ENCODE data around the gene KRTAP4-7.
"Not testable (repeated sequence)": the region's sequence is repeated elsewhere in the genome, so short reads cannot be mapped to it uniquely, and the experiment has no call there.

KRTAP4-7 gene

GRCh38 chr17:41057547-41057946, 26.4 kb upstream of the KRTAP4-7 start:
- no peaks in the 10 kb centered on the region for H3K4me1 ChIP-seq
- H3K36me3 ChIP-seq (replicated peaks), result no peaks in the 10 kb centered on the region
- H3K4me3 ChIP-seq, result no peak overlapping the region
- DNase-seq (ENCODE audit: low spot score in 2 of 2), result no peak
- in situ Hi-C loops (cut with MboI; ENCODE audit: low sequenced_read_pairs), result no loop called here
- H3K27me3 ChIP-seq (ENCODE audit: low read depth), result 0 out of 2 replicates have a peak, but pooled peaks cover 3% of the 10 kb centered on the region
- H3K9me3 ChIP-seq, result no peaks in the 10 kb centered on the region

- Histone ChIP-seq H3K9me3 (no peaks in the 10 kb centered on the region), H3K27me3 (ENCODE audit: low read depth) (0 out of 2 replicates have a peak, but pooled peaks cover 3% of the 10 kb centered on the region), H3K4me1 (no peaks in the 10 kb centered on the region), H3K36me3 (replicated peaks) (no peaks in the 10 kb centered on the region), H3K4me3 (no peak overlapping the region)
- no peak for DNase-seq (ENCODE audit: low spot score in 2 of 2)
- in situ Hi-C loops (cut with MboI; ENCODE audit: low sequenced_read_pairs), result no loop called here
These were observed 25.2 kb upstream of the KRTAP4-7 start for GRCh38 chr17:41058741-41059140.

GRCh38 chr17:41059276-41060051, 24.5 kb upstream of the KRTAP4-7 start:
- DNase-seq (ENCODE audit: low spot score in 2 of 2); H3K4me1 ChIP-seq; H3K4me3 ChIP-seq; in situ Hi-C loops (cut with MboI; ENCODE audit: low sequenced_read_pairs); H3K36me3 ChIP-seq (replicated peaks); H3K9me3 ChIP-seq; H3K27me3 ChIP-seq (ENCODE audit: low read depth): not testable (repeated sequence)

- Histone ChIP-seq H3K36me3 (replicated peaks) (no peaks in the 10 kb centered on the region), H3K4me1 (no peaks in the 10 kb centered on the region), H3K9me3 (no peaks in the 10 kb centered on the region), H3K27me3 (ENCODE audit: low read depth) (0 out of 2 replicates have a peak, but pooled peaks cover 3% of the 10 kb centered on the region), H3K4me3 (no peak within 1 kb of the TSS)
- in situ Hi-C loops (cut with MboI; ENCODE audit: low sequenced_read_pairs), result no loop called here
- DNase-seq (ENCODE audit: low spot score in 2 of 2), result no peak
These were observed 23.8 kb upstream of the KRTAP4-7 start, which contains the start of gene KRTAP2-3 for GRCh38 chr17:41060052-41060604. TSS of gene KRTAP2-3 (minus strand) at chr17:41060114. CDS start at chr17:41060050, 64 bp downstream.

- no peak for DNase-seq (ENCODE audit: low spot score in 2 of 2)
- Histone ChIP-seq H3K36me3 (replicated peaks) (no peaks in the 10 kb centered on the region), H3K27me3 (ENCODE audit: low read depth) (0 out of 2 replicates have a peak, but pooled peaks cover 3% of the 10 kb centered on the region), H3K9me3 (no peaks in the 10 kb centered on the region), H3K4me3 (no peak overlapping the region), H3K4me1 (no peaks in the 10 kb centered on the region)
- in situ Hi-C loops (cut with MboI; ENCODE audit: low sequenced_read_pairs), result no loop called here
These were observed 22.0 kb upstream of the KRTAP4-7 start for GRCh38 chr17:41061964-41062363.

- H3K4me1 ChIP-seq, result no peaks in the 10 kb centered on the region
- H3K9me3 ChIP-seq, result no peaks in the 10 kb centered on the region
- no peaks in the 10 kb centered on the region for H3K27me3 ChIP-seq (ENCODE audit: low read depth)
- no peak overlapping the region for H3K4me3 ChIP-seq
- in situ Hi-C loops (cut with MboI; ENCODE audit: low sequenced_read_pairs), result no loop called here
- no peak for DNase-seq (ENCODE audit: low spot score in 2 of 2)
- no peaks in the 10 kb centered on the region for H3K36me3 ChIP-seq (replicated peaks)
These were observed 20.5 kb upstream of the KRTAP4-7 start for GRCh38 chr17:41063449-41063848.

- Histone ChIP-seq H3K9me3 (no peaks in the 10 kb centered on the region), H3K4me3 (no peak overlapping the region), H3K4me1 (no peaks in the 10 kb centered on the region), H3K36me3 (replicated peaks) (no peaks in the 10 kb centered on the region), H3K27me3 (ENCODE audit: low read depth) (no peaks in the 10 kb centered on the region)
- DNase-seq (ENCODE audit: low spot score in 2 of 2), result no peak
- in situ Hi-C loops (cut with MboI; ENCODE audit: low sequenced_read_pairs), result no loop called here
These were observed 19.6 kb upstream of the KRTAP4-7 start for GRCh38 chr17:41064301-41064700.

- in situ Hi-C loops (cut with MboI; ENCODE audit: low sequenced_read_pairs); H3K4me1 ChIP-seq; DNase-seq (ENCODE audit: low spot score in 2 of 2); H3K9me3 ChIP-seq; H3K36me3 ChIP-seq (replicated peaks); H3K4me3 ChIP-seq; H3K27me3 ChIP-seq (ENCODE audit: low read depth): not testable (repeated sequence)
These were observed 18.8 kb upstream of the KRTAP4-7 start for GRCh38 chr17:41065016-41065689.

GRCh38 chr17:41065829-41066624, 17.9 kb upstream of the KRTAP4-7 start, which contains the start of gene KRTAP2-4:
TSS of gene KRTAP2-4 (minus strand) at chr17:41065879. CDS start at chr17:41065845, 34 bp downstream.
- in situ Hi-C loops (cut with MboI; ENCODE audit: low sequenced_read_pairs), result no loop called here
- no peak for DNase-seq (ENCODE audit: low spot score in 2 of 2)
- Histone ChIP-seq H3K36me3 (replicated peaks) (no peaks in the 10 kb centered on the region), H3K9me3 (no peaks in the 10 kb centered on the region), H3K4me1 (no peaks in the 10 kb centered on the region), H3K27me3 (ENCODE audit: low read depth) (no peaks in the 10 kb centered on the region), H3K4me3 (no peak within 1 kb of the TSS)

GRCh38 chr17:41067281-41067680, 16.7 kb upstream of the KRTAP4-7 start:
- Histone ChIP-seq H3K4me3 (no peak overlapping the region), H3K9me3 (no peaks in the 10 kb centered on the region), H3K27me3 (ENCODE audit: low read depth) (no peaks in the 10 kb centered on the region), H3K36me3 (replicated peaks) (no peaks in the 10 kb centered on the region), H3K4me1 (no peaks in the 10 kb centered on the region)
- in situ Hi-C loops (cut with MboI; ENCODE audit: low sequenced_read_pairs), result no loop called here
- no peak for DNase-seq (ENCODE audit: low spot score in 2 of 2)

- Histone ChIP-seq H3K36me3 (replicated peaks) (no peaks in the 10 kb centered on the region), H3K4me3 (no peak overlapping the region), H3K27me3 (ENCODE audit: low read depth) (no peaks in the 10 kb centered on the region), H3K9me3 (no peaks in the 10 kb centered on the region), H3K4me1 (no peaks in the 10 kb centered on the region)
- in situ Hi-C loops (cut with MboI; ENCODE audit: low sequenced_read_pairs), result no loop called here
- DNase-seq (ENCODE audit: low spot score in 2 of 2), result no peak
These were observed 14.9 kb upstream of the KRTAP4-7 start for GRCh38 chr17:41069031-41069430.

GRCh38 chr17:41071606-41072360, 12.2 kb upstream of the KRTAP4-7 start:
- Histone ChIP-seq H3K4me3 (no peak overlapping the region), H3K4me1 (no peaks in the 10 kb centered on the region), H3K9me3 (no peaks in the 10 kb centered on the region), H3K36me3 (replicated peaks) (no peaks in the 10 kb centered on the region), H3K27me3 (ENCODE audit: low read depth) (no peaks in the 10 kb centered on the region)
- in situ Hi-C loops (cut with MboI; ENCODE audit: low sequenced_read_pairs), result no loop called here
- DNase-seq (ENCODE audit: low spot score in 2 of 2), result no peak

GRCh38 chr17:41073676-41074075, 10.3 kb upstream of the KRTAP4-7 start:
- no peaks in the 10 kb centered on the region for H3K9me3 ChIP-seq
- no peaks in the 10 kb centered on the region for H3K36me3 ChIP-seq (replicated peaks)
- in situ Hi-C loops (cut with MboI; ENCODE audit: low sequenced_read_pairs), result no loop called here
- no peak overlapping the region for H3K4me3 ChIP-seq
- peaks cover 5% of the 10 kb centered on the region; the same call in 1 of the 2 replicates for H3K4me1 ChIP-seq
- H3K27me3 ChIP-seq (ENCODE audit: low read depth), result no peaks in the 10 kb centered on the region
- no peak for DNase-seq (ENCODE audit: low spot score in 2 of 2)

Data from HAP-1 (cell line).